ENCODE measurements around the gene FRAT1.

GRCh38 chr10:97347317-97347716, 28.2 kb downstream of the FRAT1 start:
- TF ChIP-seq ZNF148 (tag by site-specific recombination; IDR thresholded peaks at IDR 0.05; ENCODE audit: borderline replicate concordance) (no peak), GLIS1 (tag by site-specific recombination; IDR thresholded peaks at IDR 0.05) (no peak), ZNF776 (tag by site-specific recombination; IDR thresholded peaks at IDR 0.05; ENCODE audit: borderline replicate concordance) (no peak), KLF1 (tag by site-specific recombination; IDR thresholded peaks at IDR 0.05) (no peak)
